GM12865 (cell line): ENCODE results near the gene PLEK.
"Not testable (repeated sequence)": the region's sequence is repeated elsewhere in the genome, so short reads cannot be mapped to it uniquely, and the experiment has no call there.

Experiments
- DNase-seq: peaks from one replicate; pipeline ENCODE4 v3.0.0; 2010; ENCODE audit warnings: low read depth
- H3K4me3 ChIP-seq: 2 replicates; pipeline ENCODE4 v1.5.1; 2011; ENCODE audit warnings: mild to moderate bottlenecking, low read depth, low read length, control low read depth
- CTCF ChIP-seq: IDR thresholded peaks from 2 replicates; pipeline ENCODE4 v1.5.1; 2011; ENCODE audit warnings: low read length, control low read depth, low read depth, inconsistent platforms; ENCODE audit not compliant: insufficient read depth; ENCODE audit errors: missing control alignments

The PLEK gene

GRCh38 chr2:68434981-68435380 lies 69.9 kb downstream of the PLEK start:
- H3K4me3 ChIP-seq = no peak overlapping the region

GRCh38 chr2:68435615-68436014 lies 70.5 kb downstream of the PLEK start:
- no peak for TF ChIP-seq CTCF
- DNase-seq = no peak
- H3K4me3 ChIP-seq = no peak overlapping the region

More at GRCh38 chr2:68434981-68435380, 69.9 kb downstream of the PLEK start:
- no peak for TF ChIP-seq CTCF
- no peak for DNase-seq

GRCh38 chr2:68436270-68436669 lies 71.2 kb downstream of the PLEK start:
- no peak overlapping the region for H3K4me3 ChIP-seq
- DNase-seq = no peak
- no peak for TF ChIP-seq CTCF

GRCh38 chr2:68438455-68439303 lies 73.6 kb downstream of the PLEK start:
- no peak for TF ChIP-seq CTCF
- DNase-seq = peak; percentile 86
- H3K4me3 ChIP-seq = peak overlapping the region; percentile 36

GRCh38 chr2:68441179-68441993 lies 76.3 kb downstream of the PLEK start:
- H3K4me3 ChIP-seq = peak overlapping the region; percentile 42
- DNase-seq = peak; percentile 98
- peak; percentile 73 for TF ChIP-seq CTCF

- TF ChIP-seq CTCF = no peak
- DNase-seq = no peak
- no peak overlapping the region for H3K4me3 ChIP-seq
Observed at GRCh38 chr2:68441994-68442322, 76.9 kb downstream of the PLEK start.

GRCh38 chr2:68446425-68446824 lies 81.3 kb downstream of the PLEK start:
- H3K4me3 ChIP-seq, DNase-seq: not testable (repeated sequence)
